A172 (cell line): ENCODE data around the gene MINDY2. TPM values are rescaled to one million over a fixed set of nuclear protein-coding genes. Genes with fewer than 3 reads are reported as not detected.

ENCODE experiments used
- DNase-seq: peaks from one replicate; pipeline ENCODE4 v3.0.0-alpha.2; 2015; ENCODE audit warnings: low spot score
- total RNA-seq: library from RNA; depleted of rRNA; stranded (reverse); fragments of >200 nt; shearing (Covaris generic); gene quantifications from 2 replicates; pipeline ENCODE4 v1.2.3, GENCODE V29; 2014; rRNA removed

MINDY2 gene, protein sequence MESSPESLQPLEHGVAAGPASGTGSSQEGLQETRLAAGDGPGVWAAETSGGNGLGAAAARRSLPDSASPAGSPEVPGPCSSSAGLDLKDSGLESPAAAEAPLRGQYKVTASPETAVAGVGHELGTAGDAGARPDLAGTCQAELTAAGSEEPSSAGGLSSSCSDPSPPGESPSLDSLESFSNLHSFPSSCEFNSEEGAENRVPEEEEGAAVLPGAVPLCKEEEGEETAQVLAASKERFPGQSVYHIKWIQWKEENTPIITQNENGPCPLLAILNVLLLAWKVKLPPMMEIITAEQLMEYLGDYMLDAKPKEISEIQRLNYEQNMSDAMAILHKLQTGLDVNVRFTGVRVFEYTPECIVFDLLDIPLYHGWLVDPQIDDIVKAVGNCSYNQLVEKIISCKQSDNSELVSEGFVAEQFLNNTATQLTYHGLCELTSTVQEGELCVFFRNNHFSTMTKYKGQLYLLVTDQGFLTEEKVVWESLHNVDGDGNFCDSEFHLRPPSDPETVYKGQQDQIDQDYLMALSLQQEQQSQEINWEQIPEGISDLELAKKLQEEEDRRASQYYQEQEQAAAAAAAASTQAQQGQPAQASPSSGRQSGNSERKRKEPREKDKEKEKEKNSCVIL
- 6.3 and 6.7 TPM in 2 replicates for total RNA-seq

DNA sequence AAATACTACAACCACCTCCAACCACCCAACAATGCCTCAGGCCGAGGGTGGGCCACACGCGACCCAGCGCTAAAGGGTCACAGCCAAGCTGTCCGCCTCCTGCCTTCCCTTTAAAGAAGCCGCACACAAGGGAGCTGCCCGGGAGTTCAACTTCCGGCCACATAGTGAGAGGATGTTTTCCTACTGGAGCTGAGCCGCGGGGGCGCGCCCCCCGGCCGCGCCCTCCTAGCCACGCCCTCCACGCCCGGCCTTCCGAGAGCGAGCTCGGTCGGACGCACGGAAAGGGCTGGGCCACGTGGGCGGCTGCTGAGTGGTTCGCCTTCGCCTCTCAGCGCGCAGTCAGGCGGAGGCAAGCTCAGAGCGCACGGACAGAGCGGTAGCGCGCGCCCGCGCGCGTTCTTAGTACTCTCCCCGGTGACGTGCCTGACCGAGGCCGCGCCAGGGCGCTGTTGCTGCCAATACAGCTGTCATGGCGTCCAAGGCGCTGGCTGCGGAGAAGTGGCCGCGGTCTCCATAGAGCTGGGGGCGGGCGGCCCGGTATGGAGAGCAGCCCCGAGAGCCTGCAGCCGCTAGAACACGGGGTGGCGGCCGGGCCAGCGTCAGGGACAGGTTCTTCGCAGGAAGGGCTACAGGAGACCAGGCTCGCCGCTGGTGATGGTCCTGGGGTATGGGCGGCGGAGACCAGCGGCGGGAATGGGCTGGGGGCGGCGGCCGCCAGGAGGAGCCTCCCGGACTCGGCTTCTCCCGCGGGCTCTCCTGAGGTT lies at the start of gene MINDY2:
Gene MINDY2 (plus strand): TSS at position 446 of the 764 bp plus-strand sequence. CDS start 94 bp downstream, at position 540.
- peak; percentile 96 for DNase-seq

DNA sequence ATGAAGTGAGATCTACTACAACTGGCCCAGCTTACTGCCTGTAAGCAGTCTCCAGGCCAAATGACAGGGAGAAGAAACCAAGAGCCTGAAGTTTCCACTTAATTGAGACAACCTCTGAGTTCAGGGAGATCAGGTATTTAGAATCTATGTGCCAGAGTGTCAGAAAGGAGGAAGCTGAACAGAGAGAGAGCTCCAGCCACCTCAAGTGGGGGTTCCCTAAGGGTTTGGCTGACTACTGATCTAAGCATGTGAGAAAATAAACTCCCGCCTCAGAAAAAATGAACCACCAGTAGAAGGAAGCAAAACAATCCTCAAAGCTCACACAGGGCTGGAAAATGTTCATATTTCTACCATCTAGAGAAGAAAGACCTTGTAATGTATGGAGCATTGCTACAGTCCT lies 46.6 kb upstream of the MINDY2 start:
- no peak for DNase-seq

DNA sequence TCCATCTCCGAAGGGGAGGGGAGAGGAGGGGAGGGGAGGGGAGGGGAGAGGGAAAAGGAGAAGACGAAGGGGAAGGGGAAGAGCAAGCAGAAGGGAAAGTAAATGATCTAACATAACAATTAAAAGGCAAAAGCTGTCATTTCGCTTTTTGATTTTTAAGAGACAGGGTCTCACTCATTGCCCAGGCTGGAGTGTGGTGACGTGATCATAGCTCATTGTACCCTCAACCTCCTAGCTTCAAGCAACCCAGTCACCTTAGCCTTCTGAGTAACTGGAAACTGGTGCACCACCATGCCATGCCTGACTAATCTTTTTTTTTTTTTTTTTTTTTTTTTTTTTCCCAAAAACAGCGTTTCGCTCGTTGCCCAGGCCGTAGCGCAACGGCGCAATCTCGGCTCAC lies 44.2 kb upstream of the MINDY2 start:
- no peak for DNase-seq

DNA sequence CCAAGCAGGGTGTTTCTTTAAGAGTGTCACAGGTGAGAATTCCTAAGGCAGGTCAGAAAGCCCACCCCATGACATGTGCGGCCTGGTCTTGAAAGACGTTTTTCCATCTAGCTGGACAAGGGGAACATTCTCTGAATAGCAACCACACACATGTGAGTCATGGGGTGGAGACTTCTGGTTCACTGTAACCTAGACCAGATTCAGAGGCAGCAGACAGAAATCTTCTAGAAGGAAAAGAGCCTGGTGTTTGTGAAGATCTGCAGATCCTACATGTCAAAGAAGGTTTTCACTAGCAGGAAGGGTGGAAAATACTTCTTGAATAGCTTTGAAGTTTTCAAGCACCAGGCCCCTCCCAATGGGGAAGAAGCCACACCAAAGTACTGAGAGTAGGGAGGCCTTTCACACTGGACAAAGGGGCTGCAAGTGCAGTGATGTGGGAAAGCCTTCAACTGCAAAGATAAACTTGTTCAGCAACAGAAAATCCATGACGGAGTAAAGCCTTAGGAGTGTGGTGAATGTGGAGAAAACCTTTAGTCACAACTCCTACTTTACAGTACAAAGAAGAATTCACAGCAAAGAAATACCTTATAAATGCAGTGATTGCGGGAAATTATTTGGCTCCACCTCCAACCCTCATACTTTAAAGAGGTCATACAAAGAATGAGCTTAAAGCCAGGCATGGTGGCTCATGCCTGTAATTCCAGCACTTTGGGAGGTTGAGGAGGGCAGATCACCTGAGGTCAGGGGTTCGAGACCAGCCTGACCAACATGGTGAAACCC lies 39.2 kb upstream of the MINDY2 start:
- DNase-seq = peak; percentile 68

DNA sequence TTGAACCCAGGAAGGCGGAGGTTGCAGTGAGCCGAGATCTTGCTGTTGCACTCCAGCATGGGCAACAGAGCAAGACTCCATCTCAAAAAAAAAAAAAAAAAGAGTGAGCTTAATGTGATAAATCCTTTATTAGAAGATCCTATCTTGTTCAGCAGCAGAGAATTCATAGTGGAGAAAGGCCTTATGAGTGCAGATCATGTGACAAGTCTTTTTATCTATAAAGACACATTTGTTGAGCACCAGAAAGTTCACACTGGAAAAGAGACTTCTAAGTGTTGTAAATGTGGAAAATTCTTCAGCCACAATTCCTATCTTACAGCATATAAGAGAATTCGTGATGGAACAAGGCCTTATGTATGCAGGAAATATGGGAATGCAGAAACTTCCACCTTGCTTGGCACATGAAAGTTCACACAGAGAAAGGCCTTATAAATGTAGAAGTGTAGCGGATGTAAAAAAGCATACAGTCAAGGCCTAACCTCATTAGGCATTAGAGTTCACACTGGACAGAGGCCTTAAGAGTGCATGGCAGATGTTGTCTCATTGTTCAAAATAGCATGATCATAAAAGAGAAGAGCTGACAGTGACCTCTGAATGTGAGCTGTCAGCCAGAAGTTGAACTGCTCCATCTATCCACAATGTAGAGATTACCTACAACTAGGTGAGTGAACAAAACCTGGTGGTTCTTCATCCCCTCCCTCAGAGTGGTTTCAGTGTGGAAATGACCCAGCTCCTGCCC lies 38.3 kb upstream of the MINDY2 start:
- DNase-seq = no peak

DNA sequence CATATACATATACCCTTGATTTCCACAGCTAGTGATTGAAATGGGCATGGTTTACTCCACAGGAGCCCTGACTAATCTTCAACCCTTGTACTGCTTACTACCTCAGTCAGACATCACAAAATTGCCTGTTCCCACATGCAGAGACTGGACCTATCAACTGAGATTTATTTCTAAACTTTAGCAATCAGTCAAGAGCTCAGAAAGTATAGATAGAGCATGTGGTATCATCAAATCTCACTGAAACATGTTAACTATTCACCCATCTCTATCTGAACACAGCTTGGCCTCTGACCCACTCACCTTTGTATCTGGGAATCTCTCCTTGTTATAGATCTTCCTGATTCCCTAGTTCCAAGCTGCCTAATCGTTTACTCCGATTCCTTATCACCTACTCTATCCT lies 36.2 kb upstream of the MINDY2 start:
- DNase-seq = no peak

DNA sequence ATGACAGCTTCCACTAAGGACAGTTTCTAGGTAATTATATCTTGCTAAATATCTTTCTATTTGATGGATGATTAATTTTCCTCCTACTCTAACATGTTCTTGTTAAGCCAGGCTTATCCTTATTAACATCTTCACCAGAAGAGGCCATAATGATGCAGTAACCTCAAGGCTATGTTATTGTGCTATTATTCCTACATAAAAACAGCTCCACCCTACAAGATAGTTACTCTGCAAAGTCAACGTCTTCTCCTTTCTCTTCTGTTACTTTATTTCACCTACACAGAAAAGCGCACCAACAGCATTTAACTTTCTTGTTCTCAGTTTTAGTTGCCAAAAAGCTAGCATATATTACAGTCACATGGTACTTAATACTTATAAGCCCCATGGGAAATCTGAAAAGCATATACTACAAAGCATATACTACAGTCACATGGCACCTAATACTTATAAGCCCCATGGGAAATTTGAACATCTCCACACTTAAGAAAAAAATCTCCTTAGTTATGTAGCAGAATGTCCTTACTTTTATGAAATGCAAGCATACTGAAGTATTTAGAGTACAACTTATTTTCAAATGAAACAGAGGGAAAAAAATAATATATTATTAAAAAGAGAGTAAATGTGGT lies 35.0 kb upstream of the MINDY2 start:
- no peak for DNase-seq

DNA sequence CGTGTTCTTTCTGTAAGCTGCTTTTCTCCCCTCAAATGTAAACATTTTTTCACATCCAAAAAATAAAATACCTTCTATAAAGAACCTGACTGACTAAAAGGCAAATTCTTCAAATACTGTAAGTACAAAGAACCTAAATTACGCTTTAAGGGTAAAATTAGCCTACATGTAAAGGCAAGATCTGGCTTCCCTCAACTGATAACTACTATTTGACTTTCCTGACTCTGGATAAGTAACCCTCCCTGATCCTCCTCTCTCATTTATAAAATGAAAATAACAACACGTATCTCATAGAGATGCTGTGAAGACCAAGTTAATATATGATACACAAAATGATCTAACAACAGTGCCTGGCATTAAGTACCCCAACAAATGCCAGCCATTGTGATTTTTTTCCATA lies 33.8 kb upstream of the MINDY2 start:
- no peak for DNase-seq

DNA sequence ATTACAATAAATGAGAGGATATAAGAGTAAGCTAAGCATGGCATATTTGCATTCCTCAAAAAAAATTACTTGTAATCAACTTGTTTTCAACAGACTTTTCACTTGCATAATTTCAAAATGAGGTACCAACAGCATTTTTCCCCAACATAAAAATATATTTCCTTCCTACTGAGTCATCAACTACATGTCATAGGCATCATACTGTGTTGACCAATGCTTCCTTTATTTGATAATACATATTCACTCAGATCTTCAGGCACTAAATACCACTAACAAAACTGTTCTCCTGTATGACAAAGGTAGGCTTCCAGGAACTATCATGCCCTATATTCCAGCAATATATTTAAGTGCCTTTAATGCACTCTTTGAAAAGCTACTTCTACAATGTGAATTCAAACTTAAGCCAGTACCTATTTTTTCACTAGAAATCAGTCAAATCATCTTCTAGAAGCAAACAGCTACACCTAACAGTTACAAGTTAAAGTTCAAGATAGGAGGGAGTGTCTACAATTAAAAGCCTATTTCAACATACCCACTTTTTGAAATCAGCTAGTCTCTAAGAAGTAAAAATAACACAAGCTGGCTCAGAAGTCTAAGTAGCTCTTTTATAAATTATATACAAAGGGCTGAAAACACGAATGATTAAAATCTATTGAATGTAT lies 32.9 kb upstream of the MINDY2 start:
- no peak for DNase-seq

DNA sequence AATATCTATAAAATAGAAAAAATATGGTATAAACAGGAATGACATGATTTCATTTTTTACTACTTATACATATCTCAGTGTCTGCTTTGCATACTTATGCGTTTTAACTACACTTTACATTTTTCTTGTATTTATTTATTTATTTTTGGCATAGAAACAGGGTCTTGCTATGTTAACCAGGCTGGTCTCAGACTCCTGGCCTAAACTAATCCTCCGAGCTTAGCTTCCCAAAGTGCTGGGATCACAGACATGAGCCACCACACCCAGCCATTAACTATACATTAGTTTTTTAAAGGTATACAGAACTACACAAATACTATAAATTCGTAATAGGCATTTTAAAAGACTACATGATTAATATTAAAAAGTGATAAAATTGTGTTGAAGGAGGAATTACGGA lies 30.7 kb upstream of the MINDY2 start:
- DNase-seq = no peak

DNA sequence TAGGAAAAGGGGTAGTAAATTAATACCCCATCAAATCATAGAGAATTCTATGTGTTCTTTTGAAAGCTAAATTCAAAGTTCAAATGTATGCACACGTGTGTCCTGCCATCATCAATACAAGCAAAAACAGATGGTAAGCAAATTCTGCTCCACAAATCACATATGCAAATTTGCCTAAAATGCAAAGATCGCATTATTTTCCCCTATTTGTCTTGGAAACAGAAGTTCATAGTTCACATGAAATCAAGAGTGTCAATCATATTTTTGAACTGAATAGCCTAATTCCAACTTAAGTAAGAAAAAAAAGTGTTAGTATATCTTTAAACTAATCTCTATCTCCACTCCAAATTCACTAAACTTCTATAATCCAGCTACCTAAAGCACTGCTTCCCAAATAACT lies 30.1 kb upstream of the MINDY2 start:
- DNase-seq = no peak

DNA sequence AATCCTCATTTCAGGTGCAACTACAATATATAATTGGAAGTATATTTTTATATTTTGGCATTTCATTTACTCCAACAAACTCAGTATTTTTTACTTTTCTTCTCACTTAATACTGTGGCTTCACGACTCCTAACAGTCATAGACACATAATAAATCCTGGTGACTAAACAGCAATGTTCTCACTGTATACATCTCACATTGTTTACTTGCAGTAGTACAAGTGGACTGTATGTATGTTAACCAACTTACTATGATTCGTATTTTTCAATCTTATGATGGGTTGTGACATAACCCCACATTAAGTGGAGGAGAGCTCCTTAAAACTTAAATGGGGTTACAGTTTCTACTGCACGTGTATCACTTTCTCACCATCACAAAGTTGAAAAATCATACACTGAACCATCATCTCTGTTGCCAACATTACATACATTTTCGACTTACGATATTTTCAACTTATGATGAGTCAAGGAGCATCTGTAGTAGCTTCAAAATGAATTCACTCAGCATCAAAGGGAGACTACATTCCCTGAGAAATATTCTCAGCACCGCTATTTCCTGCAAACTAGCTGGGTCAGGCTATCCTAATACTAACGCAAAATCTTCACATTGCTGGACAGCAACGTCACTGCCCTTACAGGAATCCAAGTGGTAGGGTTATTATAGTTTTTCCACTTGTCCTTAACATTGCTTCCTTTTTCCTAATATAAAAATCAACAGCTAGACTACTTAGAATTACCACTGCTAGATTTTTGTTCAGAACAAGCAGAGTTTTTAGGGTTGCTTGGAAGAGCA lies 28.9 kb upstream of the MINDY2 start:
- no peak for DNase-seq

DNA sequence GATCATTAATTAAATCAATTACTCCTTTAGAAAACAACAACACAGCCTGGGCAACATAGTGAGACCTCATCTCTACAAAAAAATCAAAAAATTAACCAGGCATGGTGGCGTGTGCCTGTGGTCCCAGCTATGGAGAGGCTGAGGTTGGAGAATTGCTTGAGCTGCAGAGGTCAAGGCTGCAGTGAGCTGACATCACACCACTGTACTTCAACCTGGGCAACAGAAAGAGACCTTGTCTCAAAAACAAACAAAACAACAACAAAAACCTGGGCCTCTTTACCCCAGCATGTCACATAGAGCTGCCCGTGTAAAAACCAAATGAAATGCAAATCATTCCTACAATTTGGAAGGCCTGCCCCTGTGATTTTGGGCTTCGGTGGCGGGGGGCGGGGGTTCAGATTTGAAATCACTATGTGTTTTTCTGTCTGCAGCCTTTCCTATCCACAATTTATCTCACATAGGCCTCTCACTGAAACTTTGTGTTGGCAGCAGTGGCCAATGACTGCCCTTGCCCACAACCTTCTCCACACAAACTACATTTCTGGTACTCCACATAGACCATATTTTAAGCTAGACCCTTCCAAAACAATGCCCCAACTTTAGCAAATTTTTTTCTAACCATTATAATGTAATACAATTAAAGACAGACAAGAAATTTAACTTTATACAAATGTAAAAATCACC lies 28.1 kb upstream of the MINDY2 start:
- no peak for DNase-seq

DNA sequence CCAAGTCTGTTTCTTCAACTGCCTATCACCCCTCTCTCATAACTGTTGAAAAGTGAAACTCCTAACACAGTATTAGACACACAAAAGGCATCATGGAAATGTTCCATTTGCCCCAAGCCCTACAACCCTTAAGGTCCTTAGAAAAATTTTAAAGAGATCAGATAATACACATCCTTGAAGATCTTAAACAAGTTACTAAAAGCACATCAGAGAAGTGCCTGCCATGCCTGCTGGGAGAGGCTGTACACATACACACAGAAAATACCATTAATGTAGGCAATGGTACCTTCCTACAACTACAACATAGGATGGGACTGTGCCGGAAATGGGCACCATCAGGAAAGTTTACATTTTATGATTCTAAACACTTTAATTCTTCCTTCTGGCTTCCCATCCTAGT lies 24.9 kb upstream of the MINDY2 start:
- no peak for DNase-seq

DNA sequence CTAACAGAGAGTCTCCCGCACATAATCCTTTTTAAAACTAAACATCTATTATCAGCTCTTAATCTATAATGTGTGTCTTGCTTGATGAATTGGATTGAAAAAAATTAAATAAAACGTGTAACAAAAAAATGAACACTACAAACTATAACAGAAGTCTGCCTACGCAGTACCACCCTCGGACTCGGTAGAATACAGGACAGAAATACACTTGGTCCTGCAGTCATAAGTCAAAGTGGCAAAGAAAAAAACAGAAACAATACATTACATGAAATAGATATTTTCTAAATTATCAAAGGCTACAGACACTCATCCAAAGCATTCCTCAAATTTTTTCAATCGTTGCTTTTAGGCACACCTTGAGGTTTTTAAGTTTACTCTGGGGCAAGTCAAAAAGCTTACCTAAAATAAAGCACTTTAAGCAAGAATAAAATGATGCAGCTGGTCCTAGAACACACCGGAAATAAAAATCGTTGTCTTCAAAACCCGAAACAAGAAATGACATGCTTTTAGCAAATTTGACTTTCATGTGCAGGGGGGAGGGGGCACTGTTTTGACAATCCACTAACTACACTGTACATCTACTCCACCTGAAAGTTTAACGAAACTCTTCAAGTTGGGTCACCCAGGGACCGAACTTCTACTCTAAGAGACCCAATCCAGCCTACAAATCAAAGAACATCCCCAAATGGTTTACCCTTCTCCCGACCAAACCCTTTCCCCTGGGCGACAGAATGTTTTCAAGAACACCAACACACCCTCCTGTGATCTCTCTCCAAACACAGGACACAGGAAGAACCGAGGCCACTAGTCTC lies 22.9 kb upstream of the MINDY2 start:
- no peak for DNase-seq

DNA sequence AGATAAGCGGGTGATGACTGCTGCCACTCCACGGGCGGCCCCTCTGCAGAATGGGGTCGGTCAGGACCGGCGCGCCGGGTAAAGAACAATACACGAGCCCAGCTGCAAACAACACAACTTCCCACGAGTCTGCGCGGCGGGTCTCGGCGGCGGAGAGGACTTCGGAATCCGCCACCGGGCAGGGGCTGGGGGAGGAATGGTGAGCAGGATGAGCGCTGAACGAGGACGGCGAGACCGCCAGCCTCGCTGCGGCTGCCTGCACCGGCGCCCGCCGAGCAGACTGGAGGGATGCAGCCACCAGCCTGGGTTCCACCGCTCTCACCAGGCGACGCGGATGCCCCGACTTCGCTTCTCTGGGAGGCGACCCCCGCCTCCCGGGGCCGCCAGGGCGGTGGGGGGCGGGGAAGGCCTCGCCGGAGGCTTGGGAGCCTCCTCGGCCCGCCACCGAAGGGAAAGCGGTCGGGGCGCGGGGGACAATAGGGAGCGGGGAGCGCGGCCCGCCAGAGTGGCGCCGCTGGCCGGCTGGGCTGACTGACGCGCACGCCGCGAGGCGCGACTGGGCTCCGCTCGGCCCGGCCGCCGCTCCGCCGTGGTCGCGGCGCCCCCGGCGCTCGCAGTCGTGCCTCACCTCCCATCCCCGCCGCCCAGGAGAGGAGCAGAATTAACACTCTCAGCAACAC lies 22.1 kb upstream of the MINDY2 start:
- DNase-seq = no peak
